Astrocyte of the spinal cord (primary cell): ENCODE measurements around the gene CERKL.

ENCODE experiments used
- DNase-seq: peaks from one replicate; pipeline ENCODE4 v3.0.0; 2011; ENCODE audit warnings: low read depth, low spot score
- H3K4me3 ChIP-seq: 2 replicates; pipeline ENCODE4 v1.5.1; 2011; ENCODE audit warnings: low read depth, mild to moderate bottlenecking, low read length, moderate library complexity
- in situ Hi-C: cut with HindIII; loops from 2 replicates; pipeline ENCODE4 v1.10.0; 2017; ENCODE audit warnings: low sequenced_read_pairs
- TF ChIP-seq, protein P1 (sequence below): IDR thresholded peaks from 2 replicates; pipeline ENCODE4 v1.5.1; 2012; ENCODE audit warnings: low read depth, mild to moderate bottlenecking, low read length, inconsistent platforms

CERKL gene

DNA sequence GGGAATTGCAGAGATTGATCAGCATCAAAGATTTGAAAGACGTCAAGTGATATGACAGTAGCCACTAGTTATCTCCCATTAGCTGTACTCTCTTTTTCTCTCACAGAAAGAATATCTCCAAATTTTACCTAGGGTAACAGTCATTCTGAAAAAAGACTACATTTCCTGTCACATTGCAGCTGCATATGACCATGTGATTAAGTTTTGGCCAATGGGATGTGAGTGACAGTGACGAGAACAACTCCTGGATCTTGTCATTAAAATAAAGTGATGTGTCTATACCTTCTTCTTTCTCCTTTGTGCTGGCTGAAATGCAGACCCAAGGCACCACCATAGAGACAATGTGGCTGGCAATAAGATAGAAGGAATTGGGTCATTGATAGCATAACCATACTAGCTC, 34.0 kb upstream of the CERKL start:
- H3K4me3 ChIP-seq = no peak overlapping the region
- TF ChIP-seq, protein P1, sequence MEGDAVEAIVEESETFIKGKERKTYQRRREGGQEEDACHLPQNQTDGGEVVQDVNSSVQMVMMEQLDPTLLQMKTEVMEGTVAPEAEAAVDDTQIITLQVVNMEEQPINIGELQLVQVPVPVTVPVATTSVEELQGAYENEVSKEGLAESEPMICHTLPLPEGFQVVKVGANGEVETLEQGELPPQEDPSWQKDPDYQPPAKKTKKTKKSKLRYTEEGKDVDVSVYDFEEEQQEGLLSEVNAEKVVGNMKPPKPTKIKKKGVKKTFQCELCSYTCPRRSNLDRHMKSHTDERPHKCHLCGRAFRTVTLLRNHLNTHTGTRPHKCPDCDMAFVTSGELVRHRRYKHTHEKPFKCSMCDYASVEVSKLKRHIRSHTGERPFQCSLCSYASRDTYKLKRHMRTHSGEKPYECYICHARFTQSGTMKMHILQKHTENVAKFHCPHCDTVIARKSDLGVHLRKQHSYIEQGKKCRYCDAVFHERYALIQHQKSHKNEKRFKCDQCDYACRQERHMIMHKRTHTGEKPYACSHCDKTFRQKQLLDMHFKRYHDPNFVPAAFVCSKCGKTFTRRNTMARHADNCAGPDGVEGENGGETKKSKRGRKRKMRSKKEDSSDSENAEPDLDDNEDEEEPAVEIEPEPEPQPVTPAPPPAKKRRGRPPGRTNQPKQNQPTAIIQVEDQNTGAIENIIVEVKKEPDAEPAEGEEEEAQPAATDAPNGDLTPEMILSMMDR = no peak
- in situ Hi-C loops = no loop called here
- DNase-seq = no peak

DNA sequence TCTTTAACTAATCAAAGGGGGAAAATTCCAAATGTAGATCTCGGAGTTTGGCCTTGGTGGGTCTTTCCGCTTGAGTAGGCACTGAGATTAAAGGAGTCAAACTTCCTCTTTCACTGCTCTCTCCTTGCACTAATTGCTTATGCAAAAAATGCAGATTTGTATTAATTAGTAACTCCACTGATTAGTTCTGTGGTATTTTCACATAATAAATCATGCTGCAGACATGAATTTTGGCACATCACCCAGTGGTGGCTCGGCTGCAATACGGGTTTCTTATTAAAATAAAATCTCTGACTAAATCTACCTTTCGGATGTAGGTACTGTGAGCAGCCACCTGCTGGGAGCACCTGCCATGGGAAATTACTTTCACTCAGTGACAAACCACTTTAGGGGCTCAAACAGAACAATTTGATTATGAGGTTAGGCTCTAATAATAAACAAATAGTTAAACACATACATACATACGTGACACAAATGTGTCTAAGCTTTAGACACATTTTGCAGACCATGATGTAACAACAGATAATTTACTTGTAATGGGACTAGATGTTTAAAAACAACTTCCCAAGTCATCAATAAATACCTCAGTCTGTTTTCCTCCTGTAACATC, 29.8 kb upstream of the CERKL start:
- in situ Hi-C loops = no loop called here
- DNase-seq = no peak
- no peak overlapping the region for H3K4me3 ChIP-seq
- TF ChIP-seq, protein P1 = no peak

DNA sequence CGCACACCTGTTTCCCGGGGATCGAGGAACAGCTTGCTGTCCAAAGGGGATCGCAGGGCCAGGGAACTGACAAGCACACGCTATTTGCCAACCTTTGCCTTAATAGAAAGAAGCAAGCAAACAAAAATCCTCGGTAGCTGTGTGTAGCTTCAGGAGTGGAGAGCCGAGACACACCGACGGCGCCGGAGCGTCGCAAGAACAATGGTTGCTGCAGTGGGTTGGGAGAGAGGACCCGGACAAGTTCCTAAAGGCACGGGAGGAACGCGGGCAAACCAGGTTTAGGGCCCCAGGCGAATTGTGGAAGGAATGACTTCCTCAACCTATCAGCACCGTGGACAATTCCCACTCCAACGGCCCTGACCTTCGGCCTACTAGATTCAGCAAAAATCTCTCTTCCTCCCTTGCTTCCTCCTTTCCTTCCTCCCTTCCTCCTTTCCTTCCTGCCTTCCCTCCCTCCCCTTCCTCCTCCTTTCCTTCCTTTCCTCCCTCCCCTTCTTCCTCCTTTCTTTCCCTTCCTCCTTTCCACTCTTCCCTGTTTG, 28.3 kb upstream of the CERKL start:
- in situ Hi-C loops = no loop called here
- DNase-seq = no peak
- H3K4me3 ChIP-seq = no peak overlapping the region
- TF ChIP-seq, protein P1 = no peak

DNA sequence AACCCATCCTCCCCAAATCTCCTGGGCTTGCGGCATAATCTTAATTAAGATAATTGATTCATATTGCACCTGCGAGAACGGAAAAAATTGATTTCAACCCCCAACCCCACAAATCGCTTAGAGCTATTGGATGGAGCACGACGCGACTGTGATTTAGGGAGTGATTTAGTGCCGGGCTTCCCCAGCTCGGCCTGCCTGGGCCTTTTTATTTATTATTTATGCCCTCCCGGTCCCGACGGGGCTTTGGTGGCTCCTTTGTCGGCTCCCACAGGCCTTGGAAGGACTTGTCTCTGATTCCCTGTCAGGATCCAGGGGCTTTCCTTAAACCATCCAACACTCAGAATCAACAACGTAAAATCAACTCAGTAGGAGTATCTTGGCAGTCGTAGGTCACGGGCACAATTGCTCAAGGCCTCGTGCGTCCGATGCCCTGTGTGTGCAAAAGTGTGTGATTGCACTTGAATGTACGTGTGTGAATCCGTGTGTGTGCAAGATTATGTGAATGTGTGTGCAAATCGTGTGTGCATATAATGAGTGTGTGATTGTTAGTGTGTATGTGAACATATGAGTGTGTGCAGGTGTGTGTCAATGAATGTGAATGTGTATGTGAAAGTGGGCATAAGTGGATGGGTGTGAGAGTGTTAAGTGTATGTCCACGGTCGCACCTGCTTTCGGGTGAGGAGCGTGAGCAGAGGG, 27.7 kb upstream of the CERKL start:
- no peak overlapping the region for H3K4me3 ChIP-seq
- in situ Hi-C loops = no loop called here
- DNase-seq = no peak
- TF ChIP-seq, protein P1 = no peak

DNA sequence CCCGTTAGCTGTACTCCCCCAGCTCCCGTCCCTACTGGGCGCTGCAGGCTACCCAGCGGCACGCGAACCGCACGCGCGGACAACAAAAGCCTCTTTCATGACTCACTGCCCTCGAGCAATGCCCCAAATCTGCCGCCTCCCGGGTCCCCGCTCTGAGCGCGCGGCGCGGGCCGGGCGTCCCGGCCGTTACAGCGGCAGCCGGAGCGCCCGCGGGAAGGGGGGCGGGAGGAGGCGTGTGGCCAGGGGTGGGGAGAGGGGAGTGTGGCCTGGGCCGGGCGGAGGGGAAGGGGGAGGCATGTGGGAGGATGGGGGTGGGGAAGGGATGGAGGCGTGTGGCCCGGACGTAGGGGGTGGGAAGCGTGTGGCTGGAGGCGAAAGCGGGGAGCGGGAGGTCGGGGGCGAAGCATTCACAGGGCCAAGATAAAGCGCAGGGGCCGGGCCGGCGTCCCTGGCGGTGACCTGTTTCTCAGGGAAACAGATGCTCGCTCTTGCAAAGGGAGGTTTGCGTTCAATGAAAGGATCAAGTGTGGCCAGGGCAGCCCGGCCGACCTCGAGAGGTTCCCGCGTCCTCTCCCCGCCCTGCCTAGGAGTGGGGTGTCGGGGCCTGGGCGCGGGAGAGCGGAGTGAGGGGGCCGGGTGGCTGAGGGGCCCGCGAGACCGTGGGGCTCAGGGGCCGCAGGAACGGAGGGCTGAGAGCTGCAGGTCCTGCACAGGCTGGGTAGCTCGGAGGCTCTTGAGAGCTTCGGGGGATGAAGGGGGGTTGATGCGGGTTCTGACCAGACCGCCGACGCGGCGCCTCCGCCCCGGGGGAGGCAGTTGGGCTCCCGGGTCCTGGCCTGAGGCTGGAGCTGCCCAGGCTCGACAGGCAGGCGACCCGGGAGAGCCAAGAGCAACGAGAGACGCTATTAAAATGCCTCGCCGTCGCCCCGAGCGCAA, 26.9 kb upstream of the CERKL start:
- H3K4me3 ChIP-seq = no peak overlapping the region
- in situ Hi-C loops = no loop called here
- no peak for DNase-seq
- TF ChIP-seq, protein P1 = no peak

DNA sequence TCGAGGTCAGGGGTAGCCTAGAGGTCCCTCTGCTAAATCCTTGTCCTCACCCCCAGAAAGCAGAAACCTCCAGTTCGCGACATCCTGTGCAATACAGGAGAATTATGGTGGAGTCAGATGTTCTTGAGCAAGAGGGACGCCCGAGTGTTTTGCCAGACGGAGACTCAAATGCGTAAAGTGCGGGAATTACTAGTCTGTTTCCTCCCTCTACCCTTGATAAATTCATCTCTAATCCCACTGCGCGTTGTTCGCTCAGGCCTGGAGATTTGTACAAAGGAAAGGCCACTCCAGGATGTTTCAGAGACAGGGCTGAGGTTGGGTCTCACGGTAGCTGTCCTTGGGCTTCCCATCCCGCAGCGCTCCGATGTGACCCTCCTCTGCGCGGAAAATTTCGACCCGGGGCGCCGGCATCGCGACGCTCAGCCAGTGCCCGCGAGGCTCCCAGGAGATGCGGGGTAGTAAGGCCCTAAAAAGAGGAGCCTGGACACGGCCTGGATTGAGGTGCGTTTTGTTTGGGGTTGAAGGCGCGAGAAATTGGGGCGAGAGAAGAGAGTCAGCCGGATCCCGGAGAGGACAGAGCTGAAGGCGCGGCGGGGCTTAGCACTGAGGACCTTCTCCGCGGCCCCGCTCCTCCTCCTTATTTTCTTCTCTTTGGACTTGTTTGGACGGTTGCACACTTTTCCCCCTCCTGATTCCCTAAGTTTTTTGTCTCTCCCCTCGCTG, 26.1 kb upstream of the CERKL start:
- TF ChIP-seq, protein P1 = no peak
- no peak overlapping the region for H3K4me3 ChIP-seq
- no peak for DNase-seq
- in situ Hi-C loops = no loop called here
